HG03139 (cell line): ENCODE measurements around the gene PHYHIPL.

ENCODE experiments used
- ATAC-seq: cut with Tn5 transposase; IDR thresholded peaks from one replicate; pipeline ENCODE4 v1.9.1; 2021; ENCODE audit not compliant: unreplicated experiment

Gene PHYHIPL

DNA sequence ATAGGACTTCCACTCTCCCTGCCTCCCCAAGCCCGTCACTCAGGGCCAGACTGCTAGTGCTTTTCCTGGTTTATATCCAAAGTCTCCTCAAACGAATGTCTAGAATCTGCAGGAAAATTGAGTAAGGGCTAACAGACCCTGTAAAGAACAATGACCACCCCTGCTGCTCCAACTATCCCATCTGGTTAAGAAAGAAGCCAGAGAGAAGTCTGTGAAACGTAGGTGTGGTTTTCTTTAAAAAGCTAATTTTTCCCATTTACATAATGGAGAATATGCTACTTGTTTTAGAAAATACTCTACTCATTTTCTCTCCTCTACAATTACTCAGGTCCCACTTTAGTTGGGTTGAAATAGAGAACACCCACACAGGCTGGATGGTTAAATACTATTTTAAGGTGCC, 113.4 kb downstream of the PHYHIPL start:
- ATAC-seq, result no peak

- ATAC-seq, result no peak
Observed at GRCh38 chr10:59290448-59290847, 114.0 kb downstream of the PHYHIPL start.
